ENCODE results near the gene FNDC10.

FNDC10 gene

DNA sequence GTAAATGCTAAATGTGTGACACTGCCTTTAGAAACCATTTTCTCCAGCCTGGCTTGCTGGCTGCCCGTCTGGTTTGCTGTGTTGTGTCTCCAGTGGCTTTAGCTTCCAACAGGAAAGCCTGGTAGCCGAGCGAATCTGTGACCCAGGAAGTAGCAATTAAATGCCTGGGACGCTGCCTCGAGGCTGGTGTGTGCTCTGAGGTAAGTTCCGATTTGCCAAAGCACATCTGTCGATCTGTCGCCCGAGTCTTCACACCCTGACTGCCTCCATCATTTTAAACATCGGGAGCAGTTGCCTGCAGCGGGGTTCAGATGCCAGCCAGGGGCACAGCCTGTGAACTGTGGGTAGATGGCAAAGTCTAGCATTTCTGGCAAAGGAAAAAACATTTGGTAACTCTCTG lies 17.6 kb upstream of the FNDC10 start:
- DNase-seq: no peak
- no peaks in the 10 kb centered on the region for H3K27me3 ChIP-seq (ENCODE audit: insufficient read depth, low read depth, severe bottlenecking)
- TF ChIP-seq, protein P1, sequence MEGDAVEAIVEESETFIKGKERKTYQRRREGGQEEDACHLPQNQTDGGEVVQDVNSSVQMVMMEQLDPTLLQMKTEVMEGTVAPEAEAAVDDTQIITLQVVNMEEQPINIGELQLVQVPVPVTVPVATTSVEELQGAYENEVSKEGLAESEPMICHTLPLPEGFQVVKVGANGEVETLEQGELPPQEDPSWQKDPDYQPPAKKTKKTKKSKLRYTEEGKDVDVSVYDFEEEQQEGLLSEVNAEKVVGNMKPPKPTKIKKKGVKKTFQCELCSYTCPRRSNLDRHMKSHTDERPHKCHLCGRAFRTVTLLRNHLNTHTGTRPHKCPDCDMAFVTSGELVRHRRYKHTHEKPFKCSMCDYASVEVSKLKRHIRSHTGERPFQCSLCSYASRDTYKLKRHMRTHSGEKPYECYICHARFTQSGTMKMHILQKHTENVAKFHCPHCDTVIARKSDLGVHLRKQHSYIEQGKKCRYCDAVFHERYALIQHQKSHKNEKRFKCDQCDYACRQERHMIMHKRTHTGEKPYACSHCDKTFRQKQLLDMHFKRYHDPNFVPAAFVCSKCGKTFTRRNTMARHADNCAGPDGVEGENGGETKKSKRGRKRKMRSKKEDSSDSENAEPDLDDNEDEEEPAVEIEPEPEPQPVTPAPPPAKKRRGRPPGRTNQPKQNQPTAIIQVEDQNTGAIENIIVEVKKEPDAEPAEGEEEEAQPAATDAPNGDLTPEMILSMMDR (IDR thresholded peaks at IDR 0.05; ENCODE audit: low read depth, low read length): no peak
- no peaks in the 10 kb centered on the region for H3K9me3 ChIP-seq (ENCODE audit: severe bottlenecking)
- no peak overlapping the region for H3K4me3 ChIP-seq (ENCODE audit: low read depth, low read length)
- H3K36me3 ChIP-seq: peaks cover 28% of the 10 kb centered on the region
- no peak overlapping the region for H3K27ac ChIP-seq

DNA sequence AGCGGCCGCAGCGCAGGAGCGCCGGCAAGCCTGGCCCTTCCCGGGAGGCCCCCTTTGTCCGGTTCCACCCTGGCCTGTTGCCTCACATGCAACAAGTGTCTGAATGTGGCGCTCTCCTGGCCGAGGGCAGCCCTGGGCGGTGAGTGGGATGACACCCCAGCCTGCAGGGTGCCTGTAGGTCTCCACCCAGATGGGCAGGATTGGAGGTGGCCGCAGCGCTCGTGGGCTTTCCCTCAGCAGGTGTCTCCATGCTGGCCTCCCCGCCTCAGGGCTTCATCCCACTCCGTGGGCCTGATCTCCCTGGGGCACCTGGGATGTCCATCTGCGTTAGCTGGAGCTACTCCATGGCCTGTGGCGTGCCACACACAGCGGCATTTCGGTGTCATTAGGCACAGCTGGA lies 16.9 kb upstream of the FNDC10 start:
- no peak overlapping the region for H3K4me3 ChIP-seq (ENCODE audit: low read depth, low read length)

DNA sequence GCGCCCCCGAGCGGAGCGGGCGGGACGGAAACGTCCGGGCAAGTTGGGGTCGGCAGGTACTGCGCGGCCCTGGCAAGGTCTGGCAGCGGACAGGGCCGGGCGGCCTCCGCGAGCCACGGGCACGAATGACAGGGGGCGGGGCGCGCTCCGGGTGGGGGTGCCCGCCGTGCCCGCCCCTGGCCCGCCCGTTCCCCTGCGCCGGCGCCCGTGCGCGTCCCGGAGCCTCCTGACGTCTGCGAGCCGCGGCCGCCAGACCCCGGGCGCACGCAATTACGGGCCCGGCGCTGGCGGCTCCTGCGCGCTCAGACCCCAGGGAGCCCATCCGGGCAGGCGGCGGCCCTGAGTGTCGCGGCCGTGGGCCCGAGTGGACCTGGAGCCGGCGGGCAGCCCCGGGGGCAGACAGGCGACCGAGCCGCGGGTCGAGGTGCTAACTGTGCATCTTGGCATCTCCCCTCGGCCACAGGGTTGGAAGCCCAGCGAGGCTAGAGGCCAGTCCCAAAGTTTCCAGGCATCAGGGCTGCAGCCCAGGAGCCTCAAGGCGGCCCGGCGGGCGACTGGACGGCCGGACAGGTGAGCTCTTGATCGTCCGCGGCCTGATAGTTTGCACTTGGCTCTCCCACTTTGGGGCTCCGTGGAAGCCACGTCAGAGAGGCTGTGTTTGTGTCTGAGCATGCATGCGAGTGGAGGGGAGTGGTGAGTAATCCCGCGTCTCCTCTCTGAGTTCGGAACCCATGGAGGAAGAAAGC lies 16.3 kb upstream of the FNDC10 start:
- DNase-seq: no peak
- H3K9me3 ChIP-seq (ENCODE audit: severe bottlenecking): no peaks in the 10 kb centered on the region
- peaks cover 28% of the 10 kb centered on the region for H3K36me3 ChIP-seq
- TF ChIP-seq, protein P1 (IDR thresholded peaks at IDR 0.05; ENCODE audit: low read depth, low read length): no peak
- no peaks in the 10 kb centered on the region for H3K27me3 ChIP-seq (ENCODE audit: insufficient read depth, low read depth, severe bottlenecking)
- peak overlapping the region; percentile 99 for H3K27ac ChIP-seq
- H3K4me3 ChIP-seq (ENCODE audit: low read depth, low read length): peak overlapping the region; percentile 98

More for the DNA sequence above, 16.9 kb upstream of the FNDC10 start:
- Histone ChIP-seq H3K27me3 (ENCODE audit: insufficient read depth, low read depth, severe bottlenecking) (no peaks in the 10 kb centered on the region), H3K27ac (no peak overlapping the region), H3K9me3 (ENCODE audit: severe bottlenecking) (no peaks in the 10 kb centered on the region), H3K36me3 (peaks cover 28% of the 10 kb centered on the region)
- TF ChIP-seq, protein P1 (IDR thresholded peaks at IDR 0.05; ENCODE audit: low read depth, low read length): no peak
- DNase-seq: no peak

DNA sequence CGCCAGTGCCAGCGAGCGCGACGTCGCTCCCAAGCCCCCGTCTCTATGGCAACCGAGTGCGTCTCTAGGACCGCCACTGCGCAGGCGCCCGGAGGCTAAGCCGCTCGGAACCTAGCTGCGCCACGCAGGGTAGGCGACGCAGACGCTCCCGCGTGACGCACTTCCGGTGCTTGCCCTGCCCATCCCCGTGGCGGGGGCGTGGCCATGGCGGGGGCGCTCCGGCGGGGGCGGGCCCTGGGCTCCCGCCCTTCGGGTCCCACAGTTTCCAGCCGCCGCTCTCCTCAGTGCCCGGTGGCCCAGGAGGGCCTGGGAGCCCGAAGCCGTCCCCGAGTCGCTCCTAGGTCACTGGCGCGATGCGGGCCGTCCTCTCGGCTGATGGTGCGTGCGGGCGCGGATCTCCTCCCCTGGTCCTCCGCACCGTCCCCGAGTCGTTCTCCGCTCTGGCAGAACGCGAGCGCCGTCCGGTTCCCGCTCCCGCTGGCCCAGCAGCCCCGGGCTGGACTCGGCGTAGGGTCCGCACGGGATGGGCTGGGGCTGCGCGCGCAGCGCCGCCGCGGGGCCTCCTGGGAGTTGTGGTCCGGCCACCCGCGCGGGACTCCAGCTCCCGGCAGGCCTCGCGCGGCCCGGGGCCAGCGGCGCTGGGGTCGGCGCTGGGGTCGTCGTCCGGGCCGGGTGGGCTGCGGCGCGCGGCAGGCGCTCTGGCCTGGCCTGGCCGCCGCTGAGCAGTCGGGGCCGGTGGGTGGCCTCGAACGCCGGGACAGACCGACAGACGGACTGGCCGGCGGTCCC lies 15.5 kb upstream of the FNDC10 start, which contains the start of gene MIB2:
Gene MIB2 (plus strand): TSS at position 245 of the 789 bp plus-strand sequence. CDS start 7,953 bp downstream, outside the sequence.
- Histone ChIP-seq H3K9me3 (ENCODE audit: severe bottlenecking) (no peaks in the 10 kb centered on the region), H3K36me3 (peaks cover 28% of the 10 kb centered on the region), H3K4me3 (ENCODE audit: low read depth, low read length) (peak within 1 kb of the TSS; percentile 98), H3K27me3 (ENCODE audit: insufficient read depth, low read depth, severe bottlenecking) (no peaks in the 10 kb centered on the region), H3K27ac (peak within 1 kb of the TSS; percentile 99)
- TF ChIP-seq, protein P1 (IDR thresholded peaks at IDR 0.05; ENCODE audit: low read depth, low read length): no peak
- peak; percentile 96 for DNase-seq

DNA sequence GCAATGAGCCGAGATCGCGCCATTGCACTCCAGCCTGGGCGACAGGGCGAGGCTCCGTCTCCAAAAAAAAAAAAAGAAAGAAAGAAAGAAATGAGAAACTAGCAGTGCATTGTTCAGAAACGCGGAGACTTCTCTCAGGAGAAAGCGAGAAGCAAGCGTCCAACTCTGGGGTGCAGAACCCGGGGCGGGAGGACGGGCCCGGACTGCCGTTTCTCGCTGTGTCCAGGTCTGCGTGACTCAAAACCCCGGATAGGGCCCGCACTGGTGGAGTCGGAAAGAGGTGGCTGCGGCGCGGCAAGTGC lies 15.0 kb upstream of the FNDC10 start:
- Histone ChIP-seq H3K9me3 (ENCODE audit: severe bottlenecking) (no peaks in the 10 kb centered on the region), H3K4me3 (ENCODE audit: low read depth, low read length) (peak overlapping the region; percentile 98), H3K27ac (peak overlapping the region; percentile 13), H3K36me3 (peaks cover 28% of the 10 kb centered on the region), H3K27me3 (ENCODE audit: insufficient read depth, low read depth, severe bottlenecking) (no peaks in the 10 kb centered on the region)
- TF ChIP-seq, protein P1 (IDR thresholded peaks at IDR 0.05; ENCODE audit: low read depth, low read length): no peak
- DNase-seq: no peak
